K562 (cell line): ENCODE data around the gene NOP14. TPM values are rescaled to one million over a fixed set of nuclear protein-coding genes. Genes with fewer than 3 reads are reported as not detected.

Experiments used
- BRF2 ChIP-seq: IDR thresholded peaks from 3 replicates; pipeline ENCODE4 v1.6.1; 2011; ENCODE audit warnings: borderline replicate concordance, mild to moderate bottlenecking; ENCODE audit not compliant: insufficient read length, insufficient read depth
- CHD4 ChIP-seq: fragments of 200-600 bp; sonication (generic); IDR thresholded peaks from 3 replicates; pipeline ENCODE4 v1.6.1; 2012; ENCODE audit warnings: low read depth, mild to moderate bottlenecking, mixed read lengths, low read length, inconsistent platforms; ENCODE audit not compliant: insufficient read depth, insufficient replicate concordance, poor library complexity, severe bottlenecking
- CREB1 ChIP-seq, 2 experiments: sonication (generic) in 1 of 2; formaldehyde crosslinking in 1 of 2; IDR thresholded peaks; 2 replicates each; pipeline versions ENCODE4 v1.6.1 to v1.8.0; 2012 to 2022; ENCODE audit warnings: inconsistent platforms in 1 of 2, mild to moderate bottlenecking in 1 of 2, missing genetic modification reagents in 1 of 2, moderate library complexity in 1 of 2
- CREB3L1 ChIP-seq: fragments of 450-650 bp; IDR thresholded peaks from 2 replicates; pipeline ENCODE4 v1.6.1; 2014; ENCODE audit warnings: low read depth, mild to moderate bottlenecking, moderate library complexity, borderline replicate concordance
- FOSL1 ChIP-seq: fragments of 200-800 bp; sonication (Bioruptor generic); conservative IDR thresholded peaks from 2 replicates; pipeline ENCODE4 v1.6.1; 2016; ENCODE audit warnings: missing genetic modification characterization, missing compliant biosample characterization
- FOXA1 ChIP-seq: fragments of 450-650 bp; IDR thresholded peaks from 2 replicates; pipeline ENCODE4 v1.6.1; 2016; ENCODE audit warnings: mild to moderate bottlenecking, borderline replicate concordance
- HMGN3 ChIP-seq: IDR thresholded peaks from 2 replicates; pipeline ENCODE4 v1.6.1; 2011; ENCODE audit warnings: borderline replicate concordance, low read depth, mild to moderate bottlenecking, mixed read lengths, low read length; ENCODE audit not compliant: insufficient read length; ENCODE audit errors: extremely low read depth
- NCOA2 ChIP-seq, 2 experiments: fragments of 450-650 bp; IDR thresholded peaks; 2 replicates each; pipeline ENCODE4 v1.6.1; 2018; ENCODE audit warnings: mild to moderate bottlenecking in 2 of 2, moderate library complexity in 1 of 2; ENCODE audit not compliant: partially characterized antibody in 2 of 2
- PTTG1 ChIP-seq: fragments of 450-650 bp; IDR thresholded peaks from 2 replicates; pipeline ENCODE4 v1.6.1; 2016; ENCODE audit warnings: low read depth, mild to moderate bottlenecking, missing genetic modification characterization, missing compliant biosample characterization
- SIX5 ChIP-seq, 2 experiments: IDR thresholded peaks; 2 replicates each; pipeline ENCODE4 v1.6.1; 2011; ENCODE audit warnings: low read length in 2 of 2, borderline replicate concordance in 1 of 2, low read depth in 1 of 2, mild to moderate bottlenecking in 1 of 2, moderate library complexity in 1 of 2; ENCODE audit not compliant: insufficient read depth in 1 of 2
- STAT5B ChIP-seq: fragments of 250-450 bp; sonication (Bioruptor Pico); IDR thresholded peaks from 2 replicates; pipeline ENCODE4 v1.8.0; 2021; ENCODE audit warnings: mild to moderate bottlenecking, inconsistent platforms
- TCF3 ChIP-seq: sonication (generic); formaldehyde crosslinking; IDR thresholded peaks from 2 replicates; pipeline ENCODE4 v1.4.0; 2020; ENCODE audit warnings: mild to moderate bottlenecking, missing genetic modification reagents
- TSHZ1 ChIP-seq: fragments of 250-450 bp; sonication (Bioruptor Pico); IDR thresholded peaks from 2 replicates; pipeline ENCODE4 v1.4.0; 2020; ENCODE audit warnings: mild to moderate bottlenecking, moderate library complexity
- ZNF232 ChIP-seq: sonication (generic); formaldehyde crosslinking; IDR thresholded peaks from 2 replicates; pipeline ENCODE4 v1.8.0; 2022; ENCODE audit warnings: mild to moderate bottlenecking, missing genetic modification reagents
- ZNF398 ChIP-seq: fragments of 250-450 bp; sonication (Bioruptor Pico); IDR thresholded peaks from 2 replicates; pipeline ENCODE4 v1.8.0; 2021; ENCODE audit warnings: moderate library complexity, mild to moderate bottlenecking, inconsistent platforms
- ZNF699 ChIP-seq: fragments of 250-450 bp; sonication (Bioruptor Pico); IDR thresholded peaks from 2 replicates; pipeline ENCODE4 v1.8.0; 2021; ENCODE audit warnings: mild to moderate bottlenecking, moderate library complexity; ENCODE audit not compliant: insufficient replicate concordance
- polyA plus RNA-seq, 8 experiments: library from polyadenylated mRNA; depleted of rRNA in 4 of 8; stranded (reverse) in 5 of 8; unstranded in 3 of 8; fragments of >200 nt; fragmentation: Nextera tagmentation in 2 of 8; fragmentation: Illumina TruSeq in 1 of 8; extraction: Ambion mirVana in 2 of 8; extraction: Trizol in 1 of 8; gene quantifications; 2 replicates each; pipeline versions ENCODE4 v1.2.1 to v1.2.3, GENCODE V29; 2011 to 2014; ENCODE audit warnings: inconsistent platforms in 1 of 8, missing spikeins in 1 of 8
- total RNA-seq, 7 experiments: library from RNA; depleted of rRNA in 6 of 7; stranded (reverse); fragments of >200 nt in 6 of 7; fragmentation: Illumina TruSeq in 2 of 7; extraction: Trizol in 2 of 7; gene quantifications; 2 replicates each; pipeline versions ENCODE4 v1.2.1 to v1.2.3, GENCODE V29; 2011 to 2021; ENCODE audit warnings: low replicate concordance in 1 of 7

NOP14 gene
- total and polyA plus RNA-seq, 9 of the 15 experiments (the other 6 are each of a cell fraction or from before 2014, with no cell fraction given), result 12.7 to 76.0 (median 50.9) TPM

- no peak for TF ChIP-seq NCOA2 (IDR thresholded peaks at IDR 0.05; ENCODE audit: partially characterized antibody in 2 of 2)
- no peak for TF ChIP-seq TSHZ1
- TF ChIP-seq FOSL1 (tag), result no peak
- no peak for TF ChIP-seq HMGN3
- TF ChIP-seq ZNF232 (CRISPR knock-in tag), result no peak
- no peak for TF ChIP-seq SIX5 (IDR thresholded peaks at IDR 0.05; ENCODE audit: borderline replicate concordance in 1 of 2, insufficient read depth in 1 of 2, low read depth in 1 of 2, low read length in 2 of 2)
- no peak for TF ChIP-seq STAT5B
- no peak for TF ChIP-seq ZNF699
- TF ChIP-seq FOXA1, result no peak
- no peak for TF ChIP-seq BRF2
- TF ChIP-seq CHD4, result no peak
- TF ChIP-seq CREB3L1, result no peak
- peak; percentile 82 for TF ChIP-seq CREB1 (IDR thresholded peaks at IDR 0.05)
- TF ChIP-seq CREB1 (CRISPR knock-in tag; IDR thresholded peaks at IDR 0.05), result peak; percentile 93
- no peak for TF ChIP-seq PTTG1 (tag)
- TF ChIP-seq TCF3, result 0 out of 2 replicates have a peak, but pooled peaks have one; percentile 5
- no peak for TF ChIP-seq ZNF398 (CRISPR knock-in tag)
These were observed 28.1 kb downstream of the NOP14 start (continued) for GRCh38 chr4:2934813-2935761.
